ENCODE results near the gene IL17RC. TPM values are rescaled to one million over a fixed set of nuclear protein-coding genes. Genes with fewer than 3 reads are reported as not detected.
A peak's percentile ranks its signal among the peaks of the same experiment; 100 is the strongest.

Gene IL17RC
- polyA plus RNA-seq, 3 donors = 8.3 to 17.9 (median 9.3) TPM

GRCh38 chr3:9903238-9903624 lies 13.7 kb upstream of the IL17RC start:
- H3K9ac ChIP-seq (ENCODE audit: insufficient read depth, low read length, poor library complexity, severe bottlenecking) = no peak overlapping the region
- H3K9me3 Mint-ChIP-seq = no peaks in the 10 kb centered on the region
- WGBS (ENCODE audit: insufficient coverage) = 7% methylated on average over 3 of the region's 4 CpGs
- no peak for DNase-seq
- no peak overlapping the region for H3K4me2 ChIP-seq (replicated peaks; ENCODE audit: extremely low read depth, low read length, poor library complexity, severe bottlenecking)
- H3K4me3 ChIP-seq (replicated peaks in 1 of 3; ENCODE audit: low read depth in 2 of 3, low read length in 3 of 3) = no peak overlapping the region
- no peaks in the 10 kb centered on the region for H3K36me3 Mint-ChIP-seq
- H3K4me1 ChIP-seq (ENCODE audit: control insufficient read depth in 1 of 2, insufficient read depth in 2 of 2, low read length in 2 of 2) = peaks cover 7 to 14% of the 10 kb centered on the region in 2 donors
- H3K27ac ChIP-seq (ENCODE audit: low read depth in 1 of 2, low read length in 2 of 2) = no peak overlapping the region
- intact Hi-C loops (cut with micrococcal nuclease) = no loop called here
- no peaks in the 10 kb centered on the region for H4K20me1 ChIP-seq (ENCODE audit: insufficient read depth, low read length)
- no peaks in the 10 kb centered on the region for H3K79me2 ChIP-seq (ENCODE audit: insufficient read depth, low read length)
- no peak overlapping the region for H3K4me3 Mint-ChIP-seq
- peaks cover 31% of the 10 kb centered on the region for H3K4me1 Mint-ChIP-seq
- H2AFZ ChIP-seq (ENCODE audit: insufficient read depth, low read depth, low read length, poor library complexity, severe bottlenecking) = peak overlapping the region; percentile 41
- H3K27me3 Mint-ChIP-seq (ENCODE audit: low read depth in 3 of 3) = peaks cover 0 to 2% (median 0%) of the 10 kb centered on the region in 3 donors
- no peaks in the 10 kb centered on the region for H3K36me3 ChIP-seq (replicated peaks in 1 of 2; ENCODE audit: control insufficient read depth in 1 of 2, insufficient read depth in 2 of 2, low read length in 2 of 2)
- no peak for TF ChIP-seq CTCF (IDR thresholded peaks at IDR 0.05)
- no peak overlapping the region for H3K27ac Mint-ChIP-seq
- H3K27me3 ChIP-seq (ENCODE audit: control insufficient read depth in 2 of 2, insufficient read depth in 2 of 2, low read length in 2 of 2) = no peaks in the 10 kb centered on the region
- no peaks in the 10 kb centered on the region for H3K9me3 ChIP-seq (replicated peaks in 1 of 2; ENCODE audit: control insufficient read depth in 1 of 2, insufficient read depth in 1 of 2, low read length in 2 of 2)

- Mint-ChIP-seq H3K27ac (no peak overlapping the region), H3K4me1 (peaks cover 24% of the 10 kb centered on the region), H3K36me3 (no peaks in the 10 kb centered on the region), H3K9me3 (no peaks in the 10 kb centered on the region), H3K4me3 (no peak overlapping the region), H3K27me3 (ENCODE audit: low read depth in 3 of 3) (peaks cover 0 to under 1% (median 0%) of the 10 kb centered on the region in 3 donors)
- intact Hi-C loops (cut with micrococcal nuclease) = no loop called here
- no peaks in the 10 kb centered on the region for H3K79me2 ChIP-seq (ENCODE audit: insufficient read depth, low read length)
- H3K4me2 ChIP-seq (replicated peaks; ENCODE audit: extremely low read depth, low read length, poor library complexity, severe bottlenecking) = no peak overlapping the region
- no peaks in the 10 kb centered on the region for H3K36me3 ChIP-seq (replicated peaks in 1 of 2; ENCODE audit: control insufficient read depth in 1 of 2, insufficient read depth in 2 of 2, low read length in 2 of 2)
- no peaks in the 10 kb centered on the region for H4K20me1 ChIP-seq (ENCODE audit: insufficient read depth, low read length)
- no peak overlapping the region for H3K9ac ChIP-seq (ENCODE audit: insufficient read depth, low read length, poor library complexity, severe bottlenecking)
- H3K9me3 ChIP-seq (replicated peaks in 1 of 2; ENCODE audit: control insufficient read depth in 1 of 2, insufficient read depth in 1 of 2, low read length in 2 of 2) = no peaks in the 10 kb centered on the region
- H3K27me3 ChIP-seq (ENCODE audit: control insufficient read depth in 2 of 2, insufficient read depth in 2 of 2, low read length in 2 of 2) = no peaks in the 10 kb centered on the region
- H3K4me3 ChIP-seq (replicated peaks in 1 of 3; ENCODE audit: low read depth in 2 of 3, low read length in 3 of 3) = no peak overlapping the region
- DNase-seq = no peak
- H3K4me1 ChIP-seq (ENCODE audit: control insufficient read depth in 1 of 2, insufficient read depth in 2 of 2, low read length in 2 of 2) = peaks cover 7 to 14% of the 10 kb centered on the region in 2 donors
- TF ChIP-seq CTCF (IDR thresholded peaks at IDR 0.05) = no peak
- WGBS (ENCODE audit: insufficient coverage) = 90% methylated on average over 3 of the region's 4 CpGs
- no peak overlapping the region for H3K27ac ChIP-seq (ENCODE audit: low read depth in 1 of 2, low read length in 2 of 2)
- no peak overlapping the region for H2AFZ ChIP-seq (ENCODE audit: insufficient read depth, low read depth, low read length, poor library complexity, severe bottlenecking)
Measured at GRCh38 chr3:9903904-9904303, 13.0 kb upstream of the IL17RC start.
